Peyer's patch (tissue), 4 donors: ENCODE measurements around the gene UNC5B. TPM values are rescaled to one million over a fixed set of nuclear protein-coding genes. Genes with fewer than 3 reads are reported as not detected.
A peak's percentile ranks its signal among the peaks of the same experiment; 100 is the strongest.

Source experiments
- DNase-seq, 3 donors: peaks; one replicate each; pipeline ENCODE4 v3.0.0-alpha.2; 2017 to 2019
- H3K27ac ChIP-seq, 4 donors: fragments of 200-600 bp; sonication (generic); one replicate each; pipeline ENCODE4 v1.5.1; 2016 to 2019
- H3K27me3 ChIP-seq, 2 donors: fragments of 200-600 bp; sonication (generic); one replicate each; pipeline ENCODE4 v1.5.1; 2019
- H3K36me3 ChIP-seq, 3 donors: fragments of 200-600 bp; sonication (generic); one replicate each; pipeline ENCODE4 v1.5.1; 2016 to 2019
- H3K4me1 ChIP-seq, 4 donors: fragments of 200-600 bp; sonication (generic); one replicate each; pipeline ENCODE4 v1.5.1; 2016 to 2019
- H3K4me3 ChIP-seq, 4 donors: fragments of 200-600 bp; sonication (generic); 1 replicate in 3 of 4; 2 replicates in 1 of 4; pipeline ENCODE4 v1.5.1; 2016 to 2019; ENCODE audit warnings: mild to moderate bottlenecking in 1 of 4
- H3K9me3 ChIP-seq, 4 donors: fragments of 200-600 bp; sonication (generic); one replicate each; pipeline ENCODE4 v1.5.1; 2016 to 2019; ENCODE audit warnings: mild to moderate bottlenecking in 1 of 4
- CTCF ChIP-seq, 6 experiments: fragments of 450-650 bp in 4 of 6; fragments of 200-600 bp in 2 of 6; sonication (generic) in 1 of 6; IDR thresholded peaks; one replicate each; pipeline ENCODE4 v1.5.1; 2017 to 2019; ENCODE audit warnings: antibody characterized with exemption in 6 of 6, mild to moderate bottlenecking in 3 of 6, moderate library complexity in 1 of 6
- POLR2A ChIP-seq, 2 donors: fragments of 450-650 bp; IDR thresholded peaks; one replicate each; pipeline ENCODE4 v1.5.1; 2017; ENCODE audit warnings: antibody characterized with exemption in 2 of 2, mild to moderate bottlenecking in 2 of 2, moderate library complexity in 2 of 2
- total RNA-seq, 4 donors: library from RNA; depleted of rRNA; stranded (reverse); fragments of >200 nt; gene quantifications; one replicate each; pipeline ENCODE4 v1.1.0, GENCODE V29; 2016

Gene UNC5B
- total RNA-seq, 4 donors from 2014 or later, result 5.0 to 52.5 (median 39.1) TPM

GRCh38 chr10:71285180-71285545, 72.8 kb downstream of the UNC5B start:
- no peak for TF ChIP-seq POLR2A (IDR thresholded peaks at IDR 0.05)
- TF ChIP-seq CTCF (IDR thresholded peaks at IDR 0.05), result peak; percentile 20 to 81 (median 61)
- H3K36me3 ChIP-seq, result peaks cover 0 to 15% (median 0%) of the 10 kb centered on the region in 3 donors
- H3K4me3 ChIP-seq, result no peak overlapping the region
- H3K9me3 ChIP-seq, result no peaks in the 10 kb centered on the region
- H3K27me3 ChIP-seq, result no peaks in the 10 kb centered on the region
- DNase-seq, result peak in 2 of 3 donors; percentile 62 to 66
- no peak overlapping the region for H3K27ac ChIP-seq
- H3K4me1 ChIP-seq, result no peaks in the 10 kb centered on the region

GRCh38 chr10:71285986-71286385, 73.6 kb downstream of the UNC5B start:
- Histone ChIP-seq H3K27me3 (no peaks in the 10 kb centered on the region), H3K36me3 (peaks cover 0 to 15% (median 0%) of the 10 kb centered on the region in 3 donors), H3K9me3 (no peaks in the 10 kb centered on the region), H3K27ac (no peak overlapping the region), H3K4me1 (no peaks in the 10 kb centered on the region), H3K4me3 (no peak overlapping the region)
- TF ChIP-seq CTCF (IDR thresholded peaks at IDR 0.05) (no peak), POLR2A (IDR thresholded peaks at IDR 0.05) (no peak)
- no peak for DNase-seq

GRCh38 chr10:71286521-71287294, 74.3 kb downstream of the UNC5B start:
- no peak for TF ChIP-seq CTCF (IDR thresholded peaks at IDR 0.05)
- no peak for TF ChIP-seq POLR2A (IDR thresholded peaks at IDR 0.05)
- Histone ChIP-seq H3K36me3 (peaks cover 0 to 22% (median 0%) of the 10 kb centered on the region in 3 donors), H3K27me3 (no peaks in the 10 kb centered on the region), H3K4me1 (no peaks in the 10 kb centered on the region), H3K4me3 (no peak overlapping the region), H3K9me3 (no peaks in the 10 kb centered on the region), H3K27ac (no peak overlapping the region)
- DNase-seq, result no peak

GRCh38 chr10:71287456-71287855, 75.1 kb downstream of the UNC5B start:
- no peak for DNase-seq
- H3K27ac ChIP-seq, result no peak overlapping the region
- no peak overlapping the region for H3K4me3 ChIP-seq
- H3K36me3 ChIP-seq, result peaks cover 0 to 27% (median 0%) of the 10 kb centered on the region in 3 donors
- H3K9me3 ChIP-seq, result no peaks in the 10 kb centered on the region
- no peaks in the 10 kb centered on the region for H3K27me3 ChIP-seq
- TF ChIP-seq POLR2A (IDR thresholded peaks at IDR 0.05) (no peak), CTCF (IDR thresholded peaks at IDR 0.05) (no peak)
- no peaks in the 10 kb centered on the region for H3K4me1 ChIP-seq

- TF ChIP-seq CTCF (IDR thresholded peaks at IDR 0.05) (no peak), POLR2A (IDR thresholded peaks at IDR 0.05) (no peak)
- Histone ChIP-seq H3K27ac (no peak overlapping the region), H3K36me3 (peaks cover 0 to 33% (median 0%) of the 10 kb centered on the region in 3 donors), H3K9me3 (no peaks in the 10 kb centered on the region), H3K4me1 (no peaks in the 10 kb centered on the region), H3K27me3 (no peaks in the 10 kb centered on the region), H3K4me3 (no peak overlapping the region)
- DNase-seq, result no peak
These were observed 76.1 kb downstream of the UNC5B start for GRCh38 chr10:71288461-71288860.
